GM12873 (cell line): ENCODE measurements around the gene ZNF800.

ENCODE experiments used
- CTCF ChIP-seq: IDR thresholded peaks from 2 replicates; pipeline ENCODE4 v1.5.1; 2012; ENCODE audit warnings: low read depth, mild to moderate bottlenecking, moderate library complexity, low read length, control low read depth; ENCODE audit not compliant: insufficient read depth; ENCODE audit errors: missing control alignments

The ZNF800 gene

GRCh38 chr7:127392566-127393367 is at the start of gene ZNF800:
ZNF800 (minus strand) TSS chr7:127392708; CDS start chr7:127391557, 1,151 bp downstream.
- TF ChIP-seq CTCF: no peak

- TF ChIP-seq CTCF: no peak
These were observed 47.7 kb upstream of the ZNF800 start for GRCh38 chr7:127440206-127440605.

- no peak for TF ChIP-seq CTCF
These were observed 46.3 kb upstream of the ZNF800 start for GRCh38 chr7:127438836-127439235.

DNA sequence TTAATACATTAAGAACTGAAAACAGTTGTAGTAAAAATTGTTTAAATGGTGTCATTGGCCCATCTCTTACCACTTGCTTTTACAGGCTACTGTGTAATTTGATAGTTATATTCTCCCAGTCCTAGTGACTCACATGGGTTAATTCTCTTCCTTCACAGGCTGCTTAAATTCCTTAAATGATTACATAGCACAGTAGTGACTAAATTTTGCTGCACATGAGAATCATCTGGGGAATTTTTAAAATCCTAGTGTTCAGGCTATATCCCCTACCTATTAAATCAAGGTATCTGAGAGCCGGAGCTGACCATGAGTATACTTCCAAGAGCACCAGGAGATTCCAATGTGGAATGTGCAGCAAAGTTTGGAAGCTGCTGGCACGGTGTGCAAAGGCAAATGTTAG is 45.3 kb upstream of the ZNF800 start:
- TF ChIP-seq CTCF: no peak

- TF ChIP-seq CTCF: no peak
These were observed 44.7 kb upstream of the ZNF800 start for GRCh38 chr7:127437241-127437640.

DNA sequence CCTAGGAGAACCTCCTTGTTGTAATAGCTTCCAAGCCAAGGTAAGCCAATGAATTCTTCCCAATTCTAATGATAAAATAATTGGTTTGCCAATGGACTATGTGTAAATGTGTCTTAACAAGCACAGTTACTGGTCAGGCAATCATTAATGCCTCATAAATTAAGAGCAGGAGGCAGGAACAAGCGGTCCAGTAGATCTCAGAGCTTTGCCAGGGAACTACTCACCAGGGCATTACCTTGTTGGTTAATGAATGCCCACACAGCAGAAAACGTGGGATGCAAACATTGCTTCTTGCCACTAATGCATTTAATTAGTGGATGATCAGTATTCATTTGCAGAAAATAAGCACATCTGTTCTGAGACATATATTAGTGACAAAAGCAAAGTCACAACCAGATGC is 26.7 kb upstream of the ZNF800 start:
- no peak for TF ChIP-seq CTCF

- TF ChIP-seq CTCF: no peak
These were observed 26.0 kb upstream of the ZNF800 start for GRCh38 chr7:127418459-127418858.
